DMS53 (cell line): ENCODE data around the gene SELE.
"Not testable (repeated sequence)": the region's sequence is repeated elsewhere in the genome, so short reads cannot be mapped to it uniquely, and the experiment has no call there.

Experiments
- DNase-seq: peaks from one replicate; lab custom pipeline; 2025; lab: John Stamatoyannopoulos, UW

Gene SELE

GRCh38 chr1:169724168-169724567, 9.7 kb downstream of the SELE start:
- peak; percentile 7 for DNase-seq

- DNase-seq = no peak
Observed at GRCh38 chr1:169723763-169724162, 10.1 kb downstream of the SELE start.

- no peak for DNase-seq
Observed at GRCh38 chr1:169722779-169723178, 11.1 kb downstream of the SELE start.

- not testable (repeated sequence) for DNase-seq
Observed at GRCh38 chr1:169715100-169715499, 18.8 kb downstream of the SELE start.

- not testable (repeated sequence) for DNase-seq
Observed at GRCh38 chr1:169713090-169713489, 20.8 kb downstream of the SELE start.

GRCh38 chr1:169712309-169712631, 21.6 kb downstream of the SELE start:
- no peak for DNase-seq

- DNase-seq = peak; percentile 91
Observed at GRCh38 chr1:169711469-169712308, 22.2 kb downstream of the SELE start, which contains the start of gene SELL. Gene SELL (minus strand): TSS chr1:169711620. CDS start chr1:169711498, 122 bp downstream.

GRCh38 chr1:169708647-169709046, 25.2 kb downstream of the SELE start:
- no peak for DNase-seq

GRCh38 chr1:169707912-169708604, 25.8 kb downstream of the SELE start:
- no peak for DNase-seq

GRCh38 chr1:169704797-169705196, 29.1 kb downstream of the SELE start:
- no peak for DNase-seq

- DNase-seq = no peak
Observed at GRCh38 chr1:169701261-169702005, 32.4 kb downstream of the SELE start.

- no peak for DNase-seq
Observed at GRCh38 chr1:169699707-169700106, 34.2 kb downstream of the SELE start.

GRCh38 chr1:169698976-169699375, 34.9 kb downstream of the SELE start:
- no peak for DNase-seq

- DNase-seq = no peak
Observed at GRCh38 chr1:169697755-169698154, 36.1 kb downstream of the SELE start.

- no peak for DNase-seq
Observed at GRCh38 chr1:169696273-169697100, 37.4 kb downstream of the SELE start.

- no peak for DNase-seq
Observed at GRCh38 chr1:169694304-169695075, 39.4 kb downstream of the SELE start.

GRCh38 chr1:169692756-169693460, 41.0 kb downstream of the SELE start:
- DNase-seq = no peak

GRCh38 chr1:169690489-169690888, 43.4 kb downstream of the SELE start:
- no peak for DNase-seq

- DNase-seq = no peak
Observed at GRCh38 chr1:169689395-169689794, 44.5 kb downstream of the SELE start.

- not testable (repeated sequence) for DNase-seq
Observed at GRCh38 chr1:169688377-169688776, 45.5 kb downstream of the SELE start.
